Tibial nerve (tissue), 4 donors: ENCODE data around the gene CTBP2.

Experiments
- EP300 ChIP-seq, 2 donors: sonication (generic); formaldehyde crosslinking; IDR thresholded peaks; one replicate each; pipeline ENCODE4 v1.6.1; 2017; ENCODE audit warnings: antibody characterized with exemption in 2 of 2, mild to moderate bottlenecking in 1 of 2
- TF ChIP-seq, protein P1 (sequence below), 5 experiments: fragments of 200-600 bp in 3 of 5; fragments of 450-650 bp in 2 of 5; sonication (generic) in 3 of 5; IDR thresholded peaks; one replicate each; pipeline ENCODE4 v1.5.1; 2016 to 2019; ENCODE audit warnings: antibody characterized with exemption in 5 of 5, mild to moderate bottlenecking in 3 of 5, moderate library complexity in 2 of 5

GRCh38 chr10:125134483-125134848, 25.9 kb downstream of the CTBP2 start:
- TF ChIP-seq, protein P1, sequence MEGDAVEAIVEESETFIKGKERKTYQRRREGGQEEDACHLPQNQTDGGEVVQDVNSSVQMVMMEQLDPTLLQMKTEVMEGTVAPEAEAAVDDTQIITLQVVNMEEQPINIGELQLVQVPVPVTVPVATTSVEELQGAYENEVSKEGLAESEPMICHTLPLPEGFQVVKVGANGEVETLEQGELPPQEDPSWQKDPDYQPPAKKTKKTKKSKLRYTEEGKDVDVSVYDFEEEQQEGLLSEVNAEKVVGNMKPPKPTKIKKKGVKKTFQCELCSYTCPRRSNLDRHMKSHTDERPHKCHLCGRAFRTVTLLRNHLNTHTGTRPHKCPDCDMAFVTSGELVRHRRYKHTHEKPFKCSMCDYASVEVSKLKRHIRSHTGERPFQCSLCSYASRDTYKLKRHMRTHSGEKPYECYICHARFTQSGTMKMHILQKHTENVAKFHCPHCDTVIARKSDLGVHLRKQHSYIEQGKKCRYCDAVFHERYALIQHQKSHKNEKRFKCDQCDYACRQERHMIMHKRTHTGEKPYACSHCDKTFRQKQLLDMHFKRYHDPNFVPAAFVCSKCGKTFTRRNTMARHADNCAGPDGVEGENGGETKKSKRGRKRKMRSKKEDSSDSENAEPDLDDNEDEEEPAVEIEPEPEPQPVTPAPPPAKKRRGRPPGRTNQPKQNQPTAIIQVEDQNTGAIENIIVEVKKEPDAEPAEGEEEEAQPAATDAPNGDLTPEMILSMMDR (IDR thresholded peaks at IDR 0.05) = no peak
- TF ChIP-seq EP300 (IDR thresholded peaks at IDR 0.05) = no peak
